ENCODE data around the gene HELT.

The HELT gene

GRCh38 chr4:185011408-185011807 is 6.9 kb upstream of the HELT start:
- no peaks in the 10 kb centered on the region for H3K9me3 ChIP-seq (ENCODE audit: severe bottlenecking)
- peak; percentile 97 for TF ChIP-seq CTCF (IDR thresholded peaks at IDR 0.05; ENCODE audit: low read depth, low read length)
- H3K4me3 ChIP-seq (ENCODE audit: low read depth, low read length) = no peak overlapping the region
- DNase-seq = peak; percentile 75
- H3K27ac ChIP-seq = no peak overlapping the region
- peaks cover 6% of the 10 kb centered on the region for H3K27me3 ChIP-seq (ENCODE audit: insufficient read depth, low read depth, severe bottlenecking)
- H3K36me3 ChIP-seq = no peaks in the 10 kb centered on the region

GRCh38 chr4:185013417-185014125 is 4.7 kb upstream of the HELT start:
- H3K36me3 ChIP-seq = no peaks in the 10 kb centered on the region
- H3K9me3 ChIP-seq (ENCODE audit: severe bottlenecking) = no peaks in the 10 kb centered on the region
- peaks cover 26% of the 10 kb centered on the region for H3K27me3 ChIP-seq (ENCODE audit: insufficient read depth, low read depth, severe bottlenecking)
- H3K4me3 ChIP-seq (ENCODE audit: low read depth, low read length) = no peak overlapping the region
- TF ChIP-seq CTCF (IDR thresholded peaks at IDR 0.05; ENCODE audit: low read depth, low read length) = no peak
- no peak overlapping the region for H3K27ac ChIP-seq
- no peak for DNase-seq

GRCh38 chr4:185015108-185015507 is 3.2 kb upstream of the HELT start:
- DNase-seq = no peak
- H3K36me3 ChIP-seq = no peaks in the 10 kb centered on the region
- no peak for TF ChIP-seq CTCF (IDR thresholded peaks at IDR 0.05; ENCODE audit: low read depth, low read length)
- H3K27ac ChIP-seq = no peak overlapping the region
- peaks cover 39% of the 10 kb centered on the region for H3K27me3 ChIP-seq (ENCODE audit: insufficient read depth, low read depth, severe bottlenecking)
- H3K4me3 ChIP-seq (ENCODE audit: low read depth, low read length) = no peak overlapping the region
- H3K9me3 ChIP-seq (ENCODE audit: severe bottlenecking) = no peaks in the 10 kb centered on the region

GRCh38 chr4:185016101-185016940 is 2.0 kb upstream of the HELT start:
- Histone ChIP-seq H3K4me3 (ENCODE audit: low read depth, low read length) (no peak overlapping the region), H3K27me3 (ENCODE audit: insufficient read depth, low read depth, severe bottlenecking) (peaks cover 47% of the 10 kb centered on the region), H3K27ac (no peak overlapping the region), H3K9me3 (ENCODE audit: severe bottlenecking) (no peaks in the 10 kb centered on the region), H3K36me3 (no peaks in the 10 kb centered on the region)
- DNase-seq = no peak
- no peak for TF ChIP-seq CTCF (IDR thresholded peaks at IDR 0.05; ENCODE audit: low read depth, low read length)

- Histone ChIP-seq H3K27me3 (ENCODE audit: insufficient read depth, low read depth, severe bottlenecking) (peaks cover 47% of the 10 kb centered on the region), H3K9me3 (ENCODE audit: severe bottlenecking) (no peaks in the 10 kb centered on the region), H3K4me3 (ENCODE audit: low read depth, low read length) (no peak overlapping the region; the same call in none of the 2 replicates), H3K27ac (no peak overlapping the region), H3K36me3 (no peaks in the 10 kb centered on the region)
- no peak for DNase-seq
- no peak for TF ChIP-seq CTCF (IDR thresholded peaks at IDR 0.05; ENCODE audit: low read depth, low read length)
These were observed 1.1 kb upstream of the HELT start for GRCh38 chr4:185016946-185017758.

Measured in WERI-Rb-1 (cell line).